ENCODE results near the gene NOS3. TPM values are rescaled to one million over a fixed set of nuclear protein-coding genes. Genes with fewer than 3 reads are reported as not detected.

NOS3 gene
- total RNA-seq, 1 experiment from 2014 or later, result 3.2 TPM

GRCh38 chr7:151006590-151007300 is 15.9 kb downstream of the NOS3 start:
- DNase-seq, result peak in 1 of 2 experiments; percentile 11
- ChIA-PET POLR2A (ENCODE audit: unreplicated experiment) (no interaction called here), CTCF (no interaction called here)

DNA sequence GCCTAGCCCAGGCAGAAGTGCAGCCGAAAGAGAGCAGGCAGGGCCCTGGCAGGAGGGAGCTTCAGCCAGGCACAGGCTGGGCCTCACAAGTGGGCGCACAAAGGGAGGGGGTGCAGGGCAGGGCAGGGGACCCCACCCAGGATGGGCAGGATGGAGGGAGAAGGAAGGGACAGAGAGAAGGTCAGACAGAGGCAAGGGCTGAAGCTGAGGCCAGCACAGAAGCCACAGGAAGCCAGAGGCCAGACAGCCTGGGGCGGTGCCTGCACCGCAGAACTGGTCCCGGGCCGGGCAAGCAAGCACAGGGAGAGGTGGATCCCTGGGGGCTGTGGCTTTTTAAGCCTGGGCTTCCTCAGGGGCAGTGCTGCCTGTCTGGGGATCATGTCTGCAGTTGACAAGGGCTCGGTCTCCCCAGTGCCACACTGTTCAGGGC is 16.7 kb downstream of the NOS3 start:
- H2AFZ ChIP-seq, result no peak overlapping the region
- no peak overlapping the region for H3K27ac ChIP-seq
- peaks cover 20% of the 10 kb centered on the region for H3F3A ChIP-seq (ENCODE audit: insufficient read depth, low read depth)
- no TSS peak for BruUV-seq (replicated peaks)
- H3K4me1 ChIP-seq (replicated peaks; ENCODE audit: insufficient read depth), result peaks cover 40% of the 10 kb centered on the region
- TF ChIP-seq EZH2 (IDR thresholded peaks at IDR 0.05; ENCODE audit: low read depth), result no peak
- no peak for TF ChIP-seq CTCF (conservative IDR thresholded peaks at IDR 0.05)
- CTCF ChIA-PET, result interaction anchor here (0.6 kb wide), 1 partner anchor 111 kb away, joined by 3 read pairs; no protein-coding TSS in a partner anchor
- POLR2A ChIA-PET (ENCODE audit: unreplicated experiment), result interaction anchor here (0.6 kb wide), 1 partner anchor 14 kb away, joined by 4 read pairs; no protein-coding TSS in a partner anchor
- H3K9me3 ChIP-seq (ENCODE audit: insufficient read depth, low read depth), result no peaks in the 10 kb centered on the region
- H3K4me2 ChIP-seq, result no peak overlapping the region
- no peaks in the 10 kb centered on the region for H3K9me2 ChIP-seq (ENCODE audit: insufficient read depth)
- no peaks in the 10 kb centered on the region for H3K36me3 ChIP-seq (ENCODE audit: low read depth)
- peak; percentile 45 to 65 for DNase-seq
- no peaks in the 10 kb centered on the region for H4K20me1 ChIP-seq (ENCODE audit: insufficient read depth)
- H3K79me2 ChIP-seq (ENCODE audit: low read depth), result no peaks in the 10 kb centered on the region
- H3K4me3 ChIP-seq, result no peak overlapping the region
- intact Hi-C loops (cut with micrococcal nuclease; ENCODE audit: unreplicated experiment), result no loop called here
- no peaks in the 10 kb centered on the region for H3K27me3 ChIP-seq (ENCODE audit: insufficient read depth, low read depth)

More at GRCh38 chr7:151006590-151007300, 15.9 kb downstream of the NOS3 start:
- no TSS peak for BruUV-seq (replicated peaks)
- no peak overlapping the region for H3K27ac ChIP-seq
- intact Hi-C loops (cut with micrococcal nuclease; ENCODE audit: unreplicated experiment), result no loop called here
- H4K20me1 ChIP-seq (ENCODE audit: insufficient read depth), result no peaks in the 10 kb centered on the region
- no peaks in the 10 kb centered on the region for H3K79me2 ChIP-seq (ENCODE audit: low read depth)
- no peaks in the 10 kb centered on the region for H3K36me3 ChIP-seq (ENCODE audit: low read depth)
- TF ChIP-seq CTCF (conservative IDR thresholded peaks at IDR 0.05) (no peak), EZH2 (IDR thresholded peaks at IDR 0.05; ENCODE audit: low read depth) (no peak)
- H3F3A ChIP-seq (ENCODE audit: insufficient read depth, low read depth), result peaks cover 20% of the 10 kb centered on the region
- no peaks in the 10 kb centered on the region for H3K9me3 ChIP-seq (ENCODE audit: insufficient read depth, low read depth)
- peaks cover 32% of the 10 kb centered on the region for H3K4me1 ChIP-seq (replicated peaks; ENCODE audit: insufficient read depth)
- no peak overlapping the region for H2AFZ ChIP-seq
- H3K4me2 ChIP-seq, result no peak overlapping the region
- H3K27me3 ChIP-seq (ENCODE audit: insufficient read depth, low read depth), result no peaks in the 10 kb centered on the region
- H3K9me2 ChIP-seq (ENCODE audit: insufficient read depth), result no peaks in the 10 kb centered on the region
- H3K4me3 ChIP-seq, result no peak overlapping the region

DNA sequence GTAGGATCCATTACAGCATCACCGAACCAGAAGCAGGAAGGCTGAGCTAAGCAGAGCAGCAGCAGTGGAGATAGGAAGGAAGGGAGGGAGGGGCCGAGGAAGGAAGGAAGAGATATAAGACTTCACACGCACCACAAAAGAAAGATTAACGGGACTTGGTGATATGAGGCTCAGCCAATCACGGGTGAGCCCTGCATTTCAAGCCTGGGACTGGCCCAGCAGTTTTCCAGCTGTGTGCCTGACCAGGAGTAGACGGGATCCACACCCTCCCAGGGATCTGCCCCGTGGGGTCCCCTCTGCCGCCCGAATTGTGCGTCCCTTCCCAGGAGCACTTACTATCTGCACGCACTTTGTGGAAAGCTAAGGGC is 17.3 kb downstream of the NOS3 start:
- DNase-seq, result peak in 1 of 2 experiments; percentile 24
- intact Hi-C loops (cut with micrococcal nuclease; ENCODE audit: unreplicated experiment), result no loop called here
- CTCF ChIA-PET, result interaction anchor here (0.6 kb wide), 1 partner anchor 111 kb away, joined by 3 read pairs; no protein-coding TSS in a partner anchor
- no peaks in the 10 kb centered on the region for H3K9me3 ChIP-seq (ENCODE audit: insufficient read depth, low read depth)
- H3K4me1 ChIP-seq (replicated peaks; ENCODE audit: insufficient read depth), result peaks cover 39% of the 10 kb centered on the region
- peaks cover 17% of the 10 kb centered on the region for H3F3A ChIP-seq (ENCODE audit: insufficient read depth, low read depth)
- H3K27ac ChIP-seq, result no peak overlapping the region
- H3K9me2 ChIP-seq (ENCODE audit: insufficient read depth), result no peaks in the 10 kb centered on the region
- H2AFZ ChIP-seq, result no peak overlapping the region
- H3K4me3 ChIP-seq, result no peak overlapping the region
- no peaks in the 10 kb centered on the region for H3K79me2 ChIP-seq (ENCODE audit: low read depth)
- H4K20me1 ChIP-seq (ENCODE audit: insufficient read depth), result no peaks in the 10 kb centered on the region
- H3K4me2 ChIP-seq, result no peak overlapping the region
- H3K27me3 ChIP-seq (ENCODE audit: insufficient read depth, low read depth), result no peaks in the 10 kb centered on the region
- no peaks in the 10 kb centered on the region for H3K36me3 ChIP-seq (ENCODE audit: low read depth)
- POLR2A ChIA-PET (ENCODE audit: unreplicated experiment), result interaction anchor here (0.6 kb wide), 1 partner anchor 14 kb away, joined by 4 read pairs; no protein-coding TSS in a partner anchor
- BruUV-seq (replicated peaks), result no TSS peak
- TF ChIP-seq CTCF (conservative IDR thresholded peaks at IDR 0.05) (no peak), EZH2 (IDR thresholded peaks at IDR 0.05; ENCODE audit: low read depth) (no peak)

All from PC-9 (cell line).